Measurements from ENCODE around the gene R3HCC1L.
"Not testable (repeated sequence)": the region's sequence is repeated elsewhere in the genome, so short reads cannot be mapped to it uniquely, and the experiment has no call there.

The R3HCC1L gene

GRCh38 chr10:98172495-98172894 lies 38.0 kb downstream of the R3HCC1L start:
- no peak for DNase-seq (ENCODE audit: low read depth in 2 of 2)

GRCh38 chr10:98173260-98173659 lies 38.8 kb downstream of the R3HCC1L start:
- DNase-seq (ENCODE audit: low read depth in 2 of 2): no peak

- not testable (repeated sequence) for DNase-seq (ENCODE audit: low read depth in 2 of 2)
Measured at GRCh38 chr10:98182351-98182915, 48.0 kb downstream of the R3HCC1L start.

GRCh38 chr10:98186681-98187080 lies 52.2 kb downstream of the R3HCC1L start:
- DNase-seq (ENCODE audit: low read depth in 2 of 2): no peak

- DNase-seq (ENCODE audit: low read depth in 2 of 2): not testable (repeated sequence)
Measured at GRCh38 chr10:98190773-98191172, 56.3 kb downstream of the R3HCC1L start.

- DNase-seq (ENCODE audit: low read depth in 2 of 2): no peak
Measured at GRCh38 chr10:98193037-98193436, 58.6 kb downstream of the R3HCC1L start.

GRCh38 chr10:98194633-98195032 lies 60.2 kb downstream of the R3HCC1L start:
- DNase-seq (ENCODE audit: low read depth in 2 of 2): no peak

GRCh38 chr10:98195120-98195519 lies 60.7 kb downstream of the R3HCC1L start:
- DNase-seq (ENCODE audit: low read depth in 2 of 2): no peak

GRCh38 chr10:98196985-98197384 lies 62.5 kb downstream of the R3HCC1L start:
- DNase-seq (ENCODE audit: low read depth in 2 of 2): no peak

GRCh38 chr10:98201760-98202159 lies 67.3 kb downstream of the R3HCC1L start:
- no peak for DNase-seq (ENCODE audit: low read depth in 2 of 2)

- DNase-seq (ENCODE audit: low read depth in 2 of 2): no peak
Measured at GRCh38 chr10:98202378-98202777, 67.9 kb downstream of the R3HCC1L start.

GRCh38 chr10:98205351-98205750 lies 70.9 kb downstream of the R3HCC1L start:
- DNase-seq (ENCODE audit: low read depth in 2 of 2): no peak

GRCh38 chr10:98208925-98209324 lies 74.5 kb downstream of the R3HCC1L start:
- DNase-seq (ENCODE audit: low read depth in 2 of 2): no peak

- no peak for DNase-seq (ENCODE audit: low read depth in 2 of 2)
Measured at GRCh38 chr10:98209441-98209840, 75.0 kb downstream of the R3HCC1L start.

GRCh38 chr10:98212196-98212595 lies 77.7 kb downstream of the R3HCC1L start:
- DNase-seq (ENCODE audit: low read depth in 2 of 2): no peak

GRCh38 chr10:98213740-98214139 lies 79.3 kb downstream of the R3HCC1L start:
- no peak for DNase-seq (ENCODE audit: low read depth in 2 of 2)

GRCh38 chr10:98215373-98215772 lies 80.9 kb downstream of the R3HCC1L start:
- DNase-seq (ENCODE audit: low read depth in 2 of 2): no peak

GRCh38 chr10:98217801-98218200 lies 83.3 kb downstream of the R3HCC1L start:
- DNase-seq (ENCODE audit: low read depth in 2 of 2): no peak

- no peak for DNase-seq (ENCODE audit: low read depth in 2 of 2)
Measured at GRCh38 chr10:98223874-98224273, 89.4 kb downstream of the R3HCC1L start.

GRCh38 chr10:98224509-98224908 lies 90.1 kb downstream of the R3HCC1L start:
- DNase-seq (ENCODE audit: low read depth in 2 of 2): no peak

- DNase-seq (ENCODE audit: low read depth in 2 of 2): no peak
Measured at GRCh38 chr10:98224996-98225395, 90.5 kb downstream of the R3HCC1L start.

GRCh38 chr10:98226508-98227144 lies 92.2 kb downstream of the R3HCC1L start:
- no peak for DNase-seq (ENCODE audit: low read depth in 2 of 2)

- not testable (repeated sequence) for DNase-seq (ENCODE audit: low read depth in 2 of 2)
Measured at GRCh38 chr10:98227713-98228112, 93.3 kb downstream of the R3HCC1L start.

- not testable (repeated sequence) for DNase-seq (ENCODE audit: low read depth in 2 of 2)
Measured at GRCh38 chr10:98228266-98228665, 93.8 kb downstream of the R3HCC1L start.

All from stimulated activated CD8-positive, alpha-beta memory T cell treated with anti-CD3 and anti-CD28 coated beads, Interleukin-15, amount 100 ng/mL, for 48 hours (primary cell).